ENCODE results near the gene EML2. TPM values are rescaled to one million over a fixed set of nuclear protein-coding genes. Genes with fewer than 3 reads are reported as not detected.
A peak's percentile ranks its signal among the peaks of the same experiment; 100 is the strongest.

EML2 gene
- total RNA-seq, 1 donor from 2014 or later = 27.1 TPM

DNA sequence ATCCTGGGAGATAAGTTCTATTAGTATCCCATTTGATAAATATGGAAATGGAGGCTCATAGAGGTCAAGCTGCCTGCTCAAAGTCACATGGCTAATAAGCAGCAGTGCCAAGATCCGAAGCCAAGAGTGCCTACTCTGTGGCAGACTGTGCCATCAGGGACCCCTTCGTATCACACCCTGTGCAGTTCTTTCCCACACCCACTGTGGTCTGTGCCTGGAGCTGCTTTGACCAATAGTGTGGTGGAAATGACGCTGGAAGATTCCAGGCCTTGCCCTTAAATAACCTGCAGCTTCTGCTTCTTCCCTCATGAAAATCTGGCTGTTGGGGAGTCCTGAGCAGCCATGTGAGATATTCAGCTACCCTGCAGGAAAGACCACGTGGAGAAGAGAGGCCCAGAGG lies 64.7 kb downstream of the EML2 start:
- no peaks in the 10 kb centered on the region for H3K36me3 Mint-ChIP-seq (ENCODE audit: unreplicated experiment)
- TF ChIP-seq, protein P1, sequence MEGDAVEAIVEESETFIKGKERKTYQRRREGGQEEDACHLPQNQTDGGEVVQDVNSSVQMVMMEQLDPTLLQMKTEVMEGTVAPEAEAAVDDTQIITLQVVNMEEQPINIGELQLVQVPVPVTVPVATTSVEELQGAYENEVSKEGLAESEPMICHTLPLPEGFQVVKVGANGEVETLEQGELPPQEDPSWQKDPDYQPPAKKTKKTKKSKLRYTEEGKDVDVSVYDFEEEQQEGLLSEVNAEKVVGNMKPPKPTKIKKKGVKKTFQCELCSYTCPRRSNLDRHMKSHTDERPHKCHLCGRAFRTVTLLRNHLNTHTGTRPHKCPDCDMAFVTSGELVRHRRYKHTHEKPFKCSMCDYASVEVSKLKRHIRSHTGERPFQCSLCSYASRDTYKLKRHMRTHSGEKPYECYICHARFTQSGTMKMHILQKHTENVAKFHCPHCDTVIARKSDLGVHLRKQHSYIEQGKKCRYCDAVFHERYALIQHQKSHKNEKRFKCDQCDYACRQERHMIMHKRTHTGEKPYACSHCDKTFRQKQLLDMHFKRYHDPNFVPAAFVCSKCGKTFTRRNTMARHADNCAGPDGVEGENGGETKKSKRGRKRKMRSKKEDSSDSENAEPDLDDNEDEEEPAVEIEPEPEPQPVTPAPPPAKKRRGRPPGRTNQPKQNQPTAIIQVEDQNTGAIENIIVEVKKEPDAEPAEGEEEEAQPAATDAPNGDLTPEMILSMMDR (IDR thresholded peaks at IDR 0.05) = no peak
- DNase-seq (ENCODE audit: extremely low spot score, unreplicated experiment) = no peak
- H3K27ac Mint-ChIP-seq (ENCODE audit: unreplicated experiment) = no peak overlapping the region
- no peaks in the 10 kb centered on the region for H3K27me3 Mint-ChIP-seq (ENCODE audit: unreplicated experiment)
- no peaks in the 10 kb centered on the region for H3K9me3 Mint-ChIP-seq (ENCODE audit: unreplicated experiment)
- H3K4me3 Mint-ChIP-seq (ENCODE audit: unreplicated experiment) = no peak overlapping the region
- peaks cover 26% of the 10 kb centered on the region for H3K4me1 Mint-ChIP-seq (ENCODE audit: unreplicated experiment)

DNA sequence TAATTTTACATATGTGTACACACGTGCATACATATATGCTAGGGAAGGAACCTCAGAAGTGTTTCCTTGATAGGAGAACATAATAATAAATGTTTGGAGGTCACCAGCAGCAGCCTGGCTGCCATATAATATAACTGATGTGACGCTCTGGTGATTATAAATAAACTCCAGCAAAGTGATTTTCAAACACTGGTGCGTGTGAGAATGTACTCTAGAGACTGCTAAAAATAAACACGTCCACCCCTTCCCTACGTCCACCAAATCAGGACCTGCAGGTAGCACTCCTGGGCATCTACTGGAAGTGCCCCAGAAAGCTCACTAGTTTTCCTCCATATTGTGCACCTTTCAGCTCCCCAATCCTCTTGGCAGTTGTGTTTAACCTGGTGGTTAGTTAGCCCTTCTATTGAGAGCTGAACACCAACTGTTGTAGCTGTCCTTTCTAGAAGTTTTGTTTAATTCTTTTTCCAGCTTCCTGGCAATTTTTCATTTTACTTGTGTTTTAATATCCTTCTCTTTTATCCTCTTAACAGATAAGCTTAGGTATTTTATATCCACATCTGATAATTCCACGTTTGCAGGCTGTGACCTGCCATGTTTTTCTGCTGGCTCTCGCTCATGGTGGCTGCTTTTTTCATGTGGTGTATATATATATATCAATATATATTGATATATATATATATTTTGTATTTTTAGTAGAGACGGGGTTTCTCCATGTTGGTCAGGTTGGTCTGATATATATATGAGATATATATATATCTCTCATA lies 67.6 kb downstream of the EML2 start:
- TF ChIP-seq, protein P1 (IDR thresholded peaks at IDR 0.05) = no peak
- Mint-ChIP-seq H3K27me3 (ENCODE audit: unreplicated experiment) (no peaks in the 10 kb centered on the region), H3K36me3 (ENCODE audit: unreplicated experiment) (no peaks in the 10 kb centered on the region), H3K9me3 (ENCODE audit: unreplicated experiment) (no peaks in the 10 kb centered on the region), H3K27ac (ENCODE audit: unreplicated experiment) (no peak overlapping the region), H3K4me1 (ENCODE audit: unreplicated experiment) (peaks cover 16% of the 10 kb centered on the region), H3K4me3 (ENCODE audit: unreplicated experiment) (no peak overlapping the region)
- no peak for DNase-seq (ENCODE audit: extremely low spot score, unreplicated experiment)

DNA sequence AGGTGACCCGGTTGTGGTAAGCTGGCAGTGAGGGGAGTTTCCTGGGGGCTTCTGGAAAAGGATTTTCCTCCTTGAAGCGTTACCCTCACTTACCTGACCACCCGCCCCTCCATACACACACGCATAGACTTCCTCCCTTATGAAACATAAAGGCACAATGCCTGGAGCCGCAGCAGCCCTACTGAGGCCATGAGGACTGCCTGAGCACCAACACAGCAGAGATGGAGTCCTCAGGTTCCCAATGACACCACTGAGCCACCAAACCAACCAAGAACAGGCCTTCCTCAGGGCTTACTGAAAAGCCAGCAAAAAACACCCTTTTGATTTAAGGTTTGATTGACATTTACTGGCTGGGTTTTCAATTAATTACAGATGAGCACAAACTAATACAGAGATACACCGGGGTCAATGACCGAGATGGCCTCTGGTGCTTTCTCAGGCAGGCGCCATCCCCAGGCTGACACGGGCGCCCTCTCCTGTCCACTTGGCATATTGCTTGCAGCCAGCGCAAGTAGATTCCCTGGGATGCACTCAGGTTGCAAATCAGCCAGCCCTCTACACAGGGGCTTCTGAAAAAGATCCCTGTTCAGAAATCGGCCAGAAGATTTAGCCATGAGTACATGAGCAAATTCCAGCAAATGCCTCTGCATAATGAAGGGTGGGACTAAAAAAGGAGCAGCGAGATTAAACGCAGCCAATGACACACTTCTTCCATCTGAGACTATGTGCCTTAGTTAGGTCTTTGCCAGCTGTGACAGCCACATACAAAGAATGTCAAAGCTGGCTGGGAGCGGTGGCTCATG lies 69.4 kb downstream of the EML2 start:
- Mint-ChIP-seq H3K36me3 (ENCODE audit: unreplicated experiment) (no peaks in the 10 kb centered on the region), H3K4me1 (ENCODE audit: unreplicated experiment) (peaks cover 14% of the 10 kb centered on the region), H3K27me3 (ENCODE audit: unreplicated experiment) (no peaks in the 10 kb centered on the region), H3K27ac (ENCODE audit: unreplicated experiment) (peak overlapping the region; percentile 16), H3K9me3 (ENCODE audit: unreplicated experiment) (no peaks in the 10 kb centered on the region), H3K4me3 (ENCODE audit: unreplicated experiment) (no peak overlapping the region)
- no peak for DNase-seq (ENCODE audit: extremely low spot score, unreplicated experiment)
- TF ChIP-seq, protein P1 (IDR thresholded peaks at IDR 0.05) = peak; percentile 68

DNA sequence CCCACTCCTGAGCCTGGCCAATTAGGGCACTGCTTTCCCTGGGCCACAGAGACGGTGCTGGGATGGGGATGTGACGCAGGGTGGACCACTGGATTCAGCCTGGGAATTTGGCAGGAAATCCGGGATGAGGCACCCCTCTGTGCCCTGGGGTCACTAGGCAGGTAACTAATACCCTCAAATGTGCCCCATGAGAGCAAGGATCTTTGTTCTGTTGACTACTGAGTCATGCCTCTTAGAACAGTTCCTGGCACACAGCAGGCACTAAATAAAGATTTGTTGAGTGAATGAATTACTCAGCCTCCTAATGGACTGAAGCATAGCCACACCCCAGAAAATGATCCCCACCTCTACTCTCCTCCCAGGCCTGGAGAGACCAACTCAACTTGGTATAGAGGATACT lies 70.5 kb downstream of the EML2 start:
- H3K4me1 Mint-ChIP-seq (ENCODE audit: unreplicated experiment) = peaks cover 14% of the 10 kb centered on the region
- TF ChIP-seq, protein P1 (IDR thresholded peaks at IDR 0.05) = no peak
- H3K4me3 Mint-ChIP-seq (ENCODE audit: unreplicated experiment) = no peak overlapping the region
- no peak for DNase-seq (ENCODE audit: extremely low spot score, unreplicated experiment)
- H3K27ac Mint-ChIP-seq (ENCODE audit: unreplicated experiment) = no peak overlapping the region
- H3K27me3 Mint-ChIP-seq (ENCODE audit: unreplicated experiment) = no peaks in the 10 kb centered on the region
- H3K9me3 Mint-ChIP-seq (ENCODE audit: unreplicated experiment) = no peaks in the 10 kb centered on the region
- H3K36me3 Mint-ChIP-seq (ENCODE audit: unreplicated experiment) = no peaks in the 10 kb centered on the region

DNA sequence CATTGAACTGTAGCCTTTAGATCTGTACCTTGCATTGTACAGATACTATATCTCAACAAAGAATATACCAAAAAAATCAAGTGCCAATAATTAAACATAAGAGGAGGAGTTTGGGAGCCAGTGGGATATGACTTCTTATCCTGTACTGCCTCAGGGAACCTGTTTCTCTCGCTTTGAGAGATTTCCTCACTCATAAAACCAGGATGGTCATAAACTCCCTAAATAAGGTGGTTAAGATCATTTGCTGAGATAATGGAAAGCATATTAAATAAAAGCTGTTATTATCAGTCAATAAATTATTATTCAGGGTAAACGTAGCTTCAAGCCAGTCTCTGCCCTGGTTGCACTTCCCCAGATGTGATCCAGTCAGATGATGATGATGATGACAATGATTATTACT lies 71.6 kb downstream of the EML2 start:
- no peak for DNase-seq (ENCODE audit: extremely low spot score, unreplicated experiment)
- Mint-ChIP-seq H3K4me3 (ENCODE audit: unreplicated experiment) (no peak overlapping the region), H3K4me1 (ENCODE audit: unreplicated experiment) (peaks cover 15% of the 10 kb centered on the region), H3K27me3 (ENCODE audit: unreplicated experiment) (no peaks in the 10 kb centered on the region), H3K36me3 (ENCODE audit: unreplicated experiment) (no peaks in the 10 kb centered on the region), H3K27ac (ENCODE audit: unreplicated experiment) (no peak overlapping the region), H3K9me3 (ENCODE audit: unreplicated experiment) (no peaks in the 10 kb centered on the region)
- TF ChIP-seq, protein P1 (IDR thresholded peaks at IDR 0.05) = no peak
